ENCODE results near the gene PODXL. TPM values are rescaled to one million over a fixed set of nuclear protein-coding genes. Genes with fewer than 3 reads are reported as not detected.

The PODXL gene
- total RNA-seq, 4 donors from 2014 or later: 4.3 to 20.2 (median 13.8) TPM

DNA sequence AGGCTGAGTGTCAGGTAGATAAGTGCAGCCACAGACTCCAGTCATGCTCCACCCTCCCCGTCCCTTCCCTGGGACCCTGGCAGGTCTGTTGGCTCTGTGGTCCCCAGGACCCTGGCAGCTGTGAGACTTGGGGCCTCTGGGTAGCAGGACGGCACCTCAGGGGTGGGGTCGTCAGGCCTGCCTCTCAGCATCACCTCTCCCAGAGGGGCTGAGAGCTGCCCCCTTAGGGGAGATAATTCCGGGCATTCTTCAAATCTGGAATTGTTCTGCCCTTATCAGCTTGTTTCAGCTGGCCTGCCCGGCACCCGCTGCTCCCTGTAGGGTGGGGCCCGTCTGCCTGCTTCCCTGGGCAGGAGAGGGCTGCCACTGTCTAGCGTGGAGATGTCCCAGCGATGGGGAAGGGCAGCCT is 23.3 kb downstream of the PODXL start:
- no peak for TF ChIP-seq POLR2A (IDR thresholded peaks at IDR 0.05)
- TF ChIP-seq, protein P1, sequence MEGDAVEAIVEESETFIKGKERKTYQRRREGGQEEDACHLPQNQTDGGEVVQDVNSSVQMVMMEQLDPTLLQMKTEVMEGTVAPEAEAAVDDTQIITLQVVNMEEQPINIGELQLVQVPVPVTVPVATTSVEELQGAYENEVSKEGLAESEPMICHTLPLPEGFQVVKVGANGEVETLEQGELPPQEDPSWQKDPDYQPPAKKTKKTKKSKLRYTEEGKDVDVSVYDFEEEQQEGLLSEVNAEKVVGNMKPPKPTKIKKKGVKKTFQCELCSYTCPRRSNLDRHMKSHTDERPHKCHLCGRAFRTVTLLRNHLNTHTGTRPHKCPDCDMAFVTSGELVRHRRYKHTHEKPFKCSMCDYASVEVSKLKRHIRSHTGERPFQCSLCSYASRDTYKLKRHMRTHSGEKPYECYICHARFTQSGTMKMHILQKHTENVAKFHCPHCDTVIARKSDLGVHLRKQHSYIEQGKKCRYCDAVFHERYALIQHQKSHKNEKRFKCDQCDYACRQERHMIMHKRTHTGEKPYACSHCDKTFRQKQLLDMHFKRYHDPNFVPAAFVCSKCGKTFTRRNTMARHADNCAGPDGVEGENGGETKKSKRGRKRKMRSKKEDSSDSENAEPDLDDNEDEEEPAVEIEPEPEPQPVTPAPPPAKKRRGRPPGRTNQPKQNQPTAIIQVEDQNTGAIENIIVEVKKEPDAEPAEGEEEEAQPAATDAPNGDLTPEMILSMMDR (IDR thresholded peaks at IDR 0.05): no peak
- DNase-seq (ENCODE audit: low spot score in 2 of 2): peak in 1 of 2 donors; percentile 72
- no peak overlapping the region for H3K4me3 ChIP-seq (ENCODE audit: low read depth, poor library complexity, severe bottlenecking)
- intact Hi-C loops (cut with DNase I; ENCODE audit: low total_unique reads): no loop called here
- WGBS, 2 donors: 50 to 54% methylated on average over 7 to 9 of the region's 9 CpGs

DNA sequence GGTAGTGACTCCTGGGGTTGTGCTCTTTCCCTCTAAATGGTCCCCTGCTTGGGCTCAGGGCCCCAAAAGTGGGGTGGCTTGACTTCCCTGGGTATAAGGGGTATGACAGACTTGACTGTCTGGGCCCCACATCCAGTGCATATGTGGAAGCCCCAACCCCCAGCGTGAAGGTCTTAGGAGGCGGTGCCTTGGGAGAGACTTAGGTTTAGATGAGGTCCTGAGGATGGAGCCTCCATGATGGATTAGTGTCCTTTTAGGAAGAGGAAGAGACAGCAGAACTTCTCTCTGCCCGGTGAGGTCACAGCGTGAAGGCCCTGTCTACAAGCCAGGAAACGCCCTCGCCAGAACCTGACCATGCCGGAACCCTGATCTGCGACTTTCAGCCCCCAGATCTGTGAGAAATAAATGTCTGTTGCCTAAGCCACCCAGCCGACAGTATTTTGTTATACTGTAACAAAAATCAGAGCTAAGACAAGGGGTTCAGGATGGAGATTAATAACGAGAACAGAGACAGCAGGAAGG is 23.8 kb downstream of the PODXL start:
- DNase-seq (ENCODE audit: low spot score in 2 of 2): no peak
- intact Hi-C loops (cut with DNase I; ENCODE audit: low total_unique reads): no loop called here
- WGBS, 2 donors: 82 to 83% methylated on average over 10 of the region's 10 CpGs
- TF ChIP-seq POLR2A (IDR thresholded peaks at IDR 0.05): no peak
- TF ChIP-seq, protein P1 (IDR thresholded peaks at IDR 0.05): no peak
- H3K4me3 ChIP-seq (ENCODE audit: low read depth, poor library complexity, severe bottlenecking): no peak overlapping the region

DNA sequence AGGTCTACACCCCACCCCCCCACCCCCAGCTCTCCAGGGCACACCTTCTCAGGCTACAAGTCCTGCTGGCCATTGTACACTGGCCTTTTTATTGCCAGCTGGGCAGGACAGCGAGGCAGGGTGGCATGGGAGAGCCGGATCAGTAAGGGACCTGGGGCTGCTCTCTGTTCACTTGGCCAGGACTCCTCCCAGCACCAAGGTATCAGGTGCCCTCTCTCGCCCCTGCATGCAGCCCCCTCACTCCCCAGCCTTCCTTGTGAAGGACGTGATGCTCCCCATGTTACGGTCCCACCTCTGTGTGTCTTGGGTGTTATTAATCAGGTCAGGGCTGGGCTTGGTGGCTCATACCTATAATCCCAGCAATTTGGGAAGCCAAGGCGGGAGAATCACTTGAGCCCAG is 26.3 kb downstream of the PODXL start:
- TF ChIP-seq, protein P1 (IDR thresholded peaks at IDR 0.05): no peak
- no peak for TF ChIP-seq POLR2A (IDR thresholded peaks at IDR 0.05)
- WGBS, 2 donors: 98 to 100% methylated on average over 6 of the region's 6 CpGs
- intact Hi-C loops (cut with DNase I; ENCODE audit: low total_unique reads): no loop called here
- no peak for DNase-seq (ENCODE audit: low spot score in 2 of 2)
- H3K4me3 ChIP-seq (ENCODE audit: low read depth, poor library complexity, severe bottlenecking): no peak overlapping the region

DNA sequence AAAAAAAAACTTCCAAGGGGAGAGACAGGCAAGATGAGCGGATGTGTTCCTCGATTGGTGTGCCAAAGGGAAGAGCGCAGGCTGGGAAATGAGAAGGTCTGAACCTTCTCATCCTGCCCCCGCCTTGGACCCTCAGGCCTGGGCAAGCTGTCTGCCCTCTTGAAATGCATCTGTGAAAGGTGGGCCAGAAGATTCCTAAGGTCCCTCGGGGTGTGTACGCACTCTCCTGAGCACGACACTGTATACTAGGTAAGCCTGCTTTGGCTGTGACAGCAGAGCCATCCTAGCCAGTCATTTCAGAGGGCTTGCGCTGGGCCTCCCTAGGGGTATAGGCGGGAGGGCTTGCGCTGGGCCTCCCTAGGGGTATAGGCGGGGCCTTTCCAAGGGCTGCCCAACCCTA is 26.8 kb downstream of the PODXL start:
- no peak overlapping the region for H3K4me3 ChIP-seq (ENCODE audit: low read depth, poor library complexity, severe bottlenecking)
- no peak for DNase-seq (ENCODE audit: low spot score in 2 of 2)
- intact Hi-C loops (cut with DNase I; ENCODE audit: low total_unique reads): no loop called here
- WGBS, 2 donors: 78 to 82% methylated on average over 8 to 11 of the region's 11 CpGs
- TF ChIP-seq, protein P1 (IDR thresholded peaks at IDR 0.05): no peak
- TF ChIP-seq POLR2A (IDR thresholded peaks at IDR 0.05): no peak

GRCh38 chr7:131529179-131529578 is 27.2 kb downstream of the PODXL start:
- DNase-seq (ENCODE audit: low spot score in 2 of 2): no peak

More at GRCh38 chr7:131529179-131529578, 27.2 kb downstream of the PODXL start:
- 41 to 48% methylated on average over 3 of the region's 3 CpGs for WGBS, 2 donors
- intact Hi-C loops (cut with DNase I; ENCODE audit: low total_unique reads): no loop called here
- no peak overlapping the region for H3K4me3 ChIP-seq (ENCODE audit: low read depth, poor library complexity, severe bottlenecking)
- TF ChIP-seq POLR2A (IDR thresholded peaks at IDR 0.05): no peak
- TF ChIP-seq, protein P1 (IDR thresholded peaks at IDR 0.05): no peak
